Forelimb muscle (tissue), 1 donor: ENCODE results near the gene SELENOO. TPM values are rescaled to one million over a fixed set of nuclear protein-coding genes. Genes with fewer than 3 reads are reported as not detected.

Experiments used
- DNase-seq: peaks from one replicate; pipeline ENCODE4 v3.0.0-alpha.2; 2013; ENCODE audit warnings: low read depth
- polyA plus RNA-seq: library from polyadenylated mRNA; unstranded; fragments of 120-200 nt; gene quantifications from one replicate; pipeline ENCODE4 v1.2.1, GENCODE V29; 2013; ENCODE audit not compliant: insufficient read length

The SELENOO gene
- polyA plus RNA-seq, 1 donor, result 15.7 TPM

DNA sequence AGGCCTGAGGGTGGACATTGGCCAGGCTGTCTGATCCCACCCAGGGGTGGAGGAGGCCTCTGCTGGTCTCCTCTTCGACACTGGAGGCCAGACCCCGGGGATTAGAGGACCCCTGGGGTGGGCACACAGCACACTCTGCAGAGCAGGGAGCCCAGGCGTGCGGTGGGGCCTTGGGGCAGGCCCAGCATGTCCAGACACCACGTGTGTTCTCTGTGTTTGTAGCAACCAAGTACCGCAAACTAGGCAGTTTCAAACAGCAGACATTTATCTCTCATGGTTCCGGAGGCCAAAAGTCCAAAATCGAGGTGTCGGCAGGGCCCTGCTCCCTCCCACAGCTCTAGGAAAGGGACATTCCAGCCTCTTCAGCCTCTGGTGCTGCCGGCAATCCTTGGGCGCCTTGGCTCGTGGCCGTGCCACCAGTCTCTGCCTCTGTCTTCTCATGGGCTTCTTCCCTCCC lies 28.8 kb upstream of the SELENOO start:
- DNase-seq, result no peak

- no peak for DNase-seq
These were observed 27.4 kb upstream of the SELENOO start for GRCh38 chr22:50173311-50173982.

DNA sequence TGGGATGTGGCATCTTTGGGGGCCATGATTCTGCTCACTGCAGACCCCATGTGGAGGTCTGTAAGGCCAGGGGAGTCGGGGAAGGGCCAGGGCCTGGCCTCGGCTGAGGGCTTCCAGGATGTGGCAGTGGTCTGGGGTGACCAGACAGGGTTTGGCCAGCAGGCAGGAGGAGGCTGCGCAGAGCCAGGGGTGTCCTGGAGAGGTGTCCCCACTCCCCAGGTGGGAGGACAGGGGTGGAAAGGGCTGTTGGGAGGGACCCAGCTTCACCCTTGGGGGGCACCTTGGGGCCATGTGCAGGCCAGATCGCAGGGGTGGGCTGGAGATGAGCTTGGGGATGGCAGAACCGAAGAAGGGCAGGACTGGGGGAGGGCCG lies 26.8 kb upstream of the SELENOO start:
- DNase-seq, result no peak

GRCh38 chr22:50174382-50175190 lies 26.2 kb upstream of the SELENOO start:
- DNase-seq, result no peak

GRCh38 chr22:50175191-50175461 lies 25.7 kb upstream of the SELENOO start:
- DNase-seq, result no peak

DNA sequence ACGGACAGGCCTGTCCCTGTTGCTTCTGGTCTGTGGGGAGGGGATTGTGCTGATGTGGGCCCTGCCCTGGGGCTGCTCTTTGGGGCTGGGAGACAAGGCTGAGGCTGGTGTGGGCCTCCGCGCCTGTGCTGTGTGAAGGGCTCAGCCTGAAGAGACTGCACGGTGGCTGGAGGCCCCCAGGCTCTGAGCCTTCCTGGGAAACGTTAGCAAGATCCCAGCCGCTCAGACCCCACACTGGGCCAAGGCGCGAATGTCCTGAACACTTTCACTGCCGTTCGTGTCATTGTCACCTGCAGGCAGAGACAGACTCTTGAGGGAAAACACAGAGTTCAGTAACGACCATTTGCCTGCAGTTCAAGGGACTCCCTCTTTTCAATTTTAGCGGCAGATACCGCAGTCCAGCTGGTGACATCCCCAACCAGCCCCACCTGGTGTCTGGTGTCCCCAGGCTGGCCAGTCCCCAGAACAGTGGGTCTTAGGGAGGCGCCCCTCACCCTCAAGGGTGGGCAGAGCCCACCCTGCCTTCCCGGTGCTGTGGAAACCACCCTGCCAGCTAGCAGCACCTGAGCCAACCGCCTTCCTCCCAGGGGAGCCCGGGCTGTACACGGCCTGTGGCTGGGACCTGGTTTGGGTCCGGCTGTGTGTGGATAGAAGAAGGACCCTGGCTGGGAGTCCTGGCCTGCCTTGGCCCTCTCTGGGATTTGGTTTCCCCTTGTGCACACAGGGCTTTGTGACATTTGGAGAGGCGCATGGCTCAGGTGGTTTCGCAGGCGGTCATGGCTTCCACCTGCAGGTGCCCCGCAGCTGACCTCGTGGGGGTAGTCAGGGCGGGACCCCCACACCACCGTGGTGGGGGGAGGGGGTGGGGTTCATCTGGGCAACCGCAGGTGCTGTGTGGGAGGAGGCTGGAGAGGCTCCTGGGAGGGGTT lies 24.6 kb upstream of the SELENOO start:
- DNase-seq, result no peak

GRCh38 chr22:50176850-50177536 lies 23.8 kb upstream of the SELENOO start:
- DNase-seq, result no peak

- DNase-seq, result no peak
These were observed 23.0 kb upstream of the SELENOO start for GRCh38 chr22:50177537-50178470.

DNA sequence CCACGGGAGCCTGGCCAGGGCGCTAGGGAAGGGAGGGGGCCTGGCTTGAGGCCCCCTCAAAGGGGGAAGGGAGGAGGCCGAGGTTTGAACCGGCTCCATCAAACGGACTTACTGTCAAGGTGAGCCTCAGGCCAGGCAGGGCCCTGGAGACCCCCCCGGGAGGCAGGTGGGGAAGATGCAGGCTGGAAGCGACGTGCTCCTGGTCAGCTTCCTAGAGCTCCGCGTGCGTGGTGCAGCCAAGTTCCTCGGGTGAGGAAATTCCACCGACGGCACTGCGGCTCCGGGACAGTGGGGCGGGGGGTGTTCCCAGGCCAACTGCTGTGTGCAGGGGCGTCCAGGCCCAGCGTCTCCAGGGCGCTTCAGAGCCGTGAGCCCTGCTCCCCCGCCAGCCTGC lies 22.3 kb upstream of the SELENOO start:
- DNase-seq, result no peak

DNA sequence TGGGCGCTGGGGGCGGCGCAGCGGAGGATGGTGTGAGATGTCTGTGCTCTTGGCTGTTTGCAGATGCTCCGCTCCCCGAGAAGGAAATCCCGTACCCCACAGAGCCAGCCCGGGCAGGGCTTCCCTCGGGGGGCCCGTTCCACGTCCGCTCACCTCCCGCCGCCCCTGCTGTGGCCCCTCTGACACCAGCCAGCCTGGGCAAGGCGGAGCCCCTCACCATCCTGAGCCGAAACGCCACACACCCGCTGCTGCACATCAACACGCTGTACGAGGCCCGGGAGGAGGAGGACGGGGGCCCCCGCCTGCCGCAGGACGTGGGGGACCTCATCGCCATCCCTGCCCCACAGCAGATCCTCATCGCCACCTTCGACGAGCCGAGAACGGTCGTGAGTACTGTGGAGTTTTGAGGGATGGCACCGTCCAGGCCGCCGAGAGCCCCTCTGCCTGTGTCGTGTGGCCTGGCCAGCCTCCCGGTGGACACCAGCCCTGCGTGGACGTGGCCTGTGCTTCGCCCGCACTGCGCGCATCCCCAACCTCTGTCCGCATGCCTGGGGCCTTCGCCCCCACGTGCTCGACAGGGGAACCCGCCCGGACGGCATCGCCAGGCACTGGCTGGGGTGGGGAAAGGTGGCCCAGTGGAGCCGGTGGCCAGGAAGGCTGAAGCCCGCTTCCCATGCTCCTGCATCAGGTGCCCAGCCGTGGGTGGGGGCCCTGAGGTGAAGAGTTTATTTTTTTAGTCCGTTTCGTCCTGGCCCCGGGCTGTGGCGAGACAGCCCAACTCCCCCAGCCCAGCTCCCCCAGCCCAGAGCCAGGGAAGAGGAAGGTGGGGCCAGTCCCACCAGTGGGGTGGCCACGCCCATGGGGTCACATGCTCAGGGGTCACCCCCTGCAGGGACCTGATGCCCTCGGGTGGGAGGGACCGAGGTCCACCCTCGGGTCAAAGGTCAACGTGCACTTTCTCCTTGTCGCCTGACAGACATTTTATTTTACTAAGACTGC lies 21.6 kb upstream of the SELENOO start:
- DNase-seq, result no peak

DNA sequence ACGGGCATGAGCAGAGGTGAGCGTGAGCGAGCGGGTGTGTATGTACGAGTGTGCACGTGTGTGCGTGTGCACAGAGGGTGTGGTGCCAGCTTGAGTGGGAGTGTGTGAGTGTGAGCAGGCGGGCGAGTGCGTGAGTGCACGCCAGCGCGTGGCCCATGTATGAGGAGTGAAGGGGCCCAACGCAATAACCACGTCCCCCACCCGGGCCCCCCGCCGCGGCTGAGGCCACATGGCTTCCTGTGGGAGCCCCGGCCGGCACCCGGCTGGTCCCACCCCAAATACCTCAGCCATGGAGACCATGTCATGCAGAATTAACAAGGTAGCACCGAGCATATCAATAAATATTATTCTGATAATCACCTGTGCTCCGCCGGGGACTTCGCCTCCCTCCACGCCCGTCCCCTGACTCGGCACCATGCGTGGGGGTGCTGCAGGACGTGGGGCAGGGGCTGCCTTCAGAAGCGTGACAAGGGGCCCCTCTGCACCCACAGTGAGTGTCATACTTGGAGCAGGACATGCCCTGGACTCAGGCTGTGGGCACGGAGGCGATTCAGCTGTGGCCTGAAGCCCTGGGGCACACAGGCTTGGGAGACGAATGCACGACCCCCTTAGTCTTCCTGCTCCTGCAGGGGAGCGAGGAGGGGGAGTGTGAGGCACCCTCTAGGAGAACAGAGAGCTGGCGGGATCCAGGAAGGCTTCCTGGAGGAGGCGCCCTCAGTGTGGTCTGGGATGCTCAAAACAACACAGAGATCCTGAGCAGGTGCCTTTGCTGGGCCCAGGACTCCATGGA lies 20.7 kb upstream of the SELENOO start:
- no peak for DNase-seq

GRCh38 chr22:50180727-50181521 lies 19.9 kb upstream of the SELENOO start:
- DNase-seq, result no peak

- no peak for DNase-seq
These were observed 18.4 kb upstream of the SELENOO start for GRCh38 chr22:50182176-50183081.

GRCh38 chr22:50183141-50183971 lies 17.5 kb upstream of the SELENOO start:
- no peak for DNase-seq

DNA sequence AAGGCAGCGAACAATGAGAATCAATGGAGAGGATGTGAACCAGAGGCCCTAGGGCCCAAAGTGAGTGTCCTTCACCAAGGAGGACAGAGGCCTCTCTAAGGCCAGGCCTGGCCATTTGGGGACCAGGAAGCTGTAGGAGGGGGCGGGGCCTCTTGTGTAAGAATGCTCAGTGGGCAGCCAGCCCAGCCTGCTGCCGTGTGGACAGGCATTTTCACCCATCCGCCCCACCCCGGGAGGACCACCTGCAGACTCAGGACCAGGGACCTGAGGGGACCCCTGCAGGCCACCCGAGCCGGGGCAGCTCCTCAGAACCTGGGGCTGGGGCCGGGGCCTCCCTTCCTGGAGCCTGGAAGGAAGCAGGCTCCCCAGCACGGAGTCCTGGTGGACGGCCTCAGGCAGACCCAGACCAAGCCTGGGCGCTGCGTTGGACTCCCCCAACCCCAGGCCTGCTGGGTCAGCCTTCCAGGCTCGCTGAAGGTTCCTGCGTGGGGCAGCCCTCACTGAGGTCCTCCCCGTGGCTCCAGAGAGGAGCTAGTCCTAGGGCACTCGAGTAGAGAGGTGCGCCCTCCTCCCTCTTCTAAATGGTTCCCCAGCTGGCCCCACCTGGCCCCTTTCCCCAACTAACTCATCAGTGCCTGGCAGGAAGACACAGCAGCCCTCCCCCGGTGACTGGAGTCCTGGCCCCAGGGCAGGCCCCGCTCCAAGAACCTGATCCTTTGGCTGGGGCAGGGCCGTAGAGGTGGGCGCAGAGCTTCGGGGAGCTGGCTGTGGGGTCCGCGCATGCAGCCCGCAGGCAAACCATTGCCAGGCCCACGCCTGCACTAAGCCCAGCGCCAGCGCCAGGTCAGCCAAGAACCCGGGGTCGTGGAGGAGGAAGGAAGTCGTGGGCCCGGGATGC lies 16.6 kb upstream of the SELENOO start:
- no peak for DNase-seq
